GM23338 (cell line): ENCODE measurements around the gene C22orf39. TPM values are rescaled to one million over a fixed set of nuclear protein-coding genes. Genes with fewer than 3 reads are reported as not detected.

ENCODE experiments used
- ATAC-seq: fragments of 200-7000 bp; cut with Tn5 transposase; 3 replicates; pipeline ENCODE4 v1.9.1; 2020
- DNase-seq: peaks from one replicate; pipeline ENCODE4 v3.0.0-alpha.2; 2015; ENCODE audit warnings: low spot score
- H2AFZ ChIP-seq: fragments of 200-600 bp; sonication (generic); 2 replicates; pipeline ENCODE4 v1.8.0; 2016; ENCODE audit warnings: antibody characterized with exemption, mild to moderate bottlenecking, moderate library complexity
- H3F3A ChIP-seq: fragments of 200-600 bp; sonication (generic); replicated peaks from 2 replicates; pipeline ENCODE4 v1.8.0; 2017; ENCODE audit warnings: antibody characterized with exemption, mixed run types, low read depth
- H3K27ac ChIP-seq: fragments of 200-600 bp; sonication (generic); 2 replicates; pipeline ENCODE4 v1.6.1; 2016; ENCODE audit warnings: low read depth
- H3K27me3 ChIP-seq: fragments of 200-600 bp; sonication (generic); 2 replicates; pipeline ENCODE4 v1.8.0; 2016; ENCODE audit warnings: mild to moderate bottlenecking, mixed run types, moderate library complexity; ENCODE audit not compliant: insufficient read depth
- H3K36me3 ChIP-seq: fragments of 200-600 bp; sonication (generic); 2 replicates; pipeline ENCODE4 v1.8.0; 2016; ENCODE audit warnings: mild to moderate bottlenecking; ENCODE audit not compliant: insufficient read depth
- H3K4me1 ChIP-seq: fragments of 200-600 bp; sonication (generic); 2 replicates; pipeline ENCODE4 v1.8.0; 2016; ENCODE audit warnings: mild to moderate bottlenecking, moderate library complexity; ENCODE audit not compliant: insufficient read depth
- H3K4me2 ChIP-seq: fragments of 200-600 bp; sonication (generic); 2 replicates; pipeline ENCODE4 v1.7.1; 2017; ENCODE audit warnings: mixed run types
- H3K4me3 ChIP-seq: fragments of 200-600 bp; sonication (generic); 2 replicates; pipeline ENCODE4 v1.6.1; 2016; ENCODE audit warnings: mixed run types
- H3K79me2 ChIP-seq: fragments of 200-600 bp; sonication (generic); replicated peaks from 2 replicates; pipeline ENCODE4 v1.8.0; 2017; ENCODE audit warnings: mild to moderate bottlenecking; ENCODE audit not compliant: insufficient read depth
- H3K9me2 ChIP-seq: fragments of 200-600 bp; sonication (generic); 2 replicates; pipeline ENCODE4 v1.8.0; 2017; ENCODE audit not compliant: insufficient read depth
- H4K20me1 ChIP-seq: fragments of 200-600 bp; sonication (generic); replicated peaks from 2 replicates; pipeline ENCODE4 v1.8.0; 2017; ENCODE audit warnings: mild to moderate bottlenecking; ENCODE audit not compliant: insufficient read depth
- H3K27ac Mint-ChIP-seq: 2 replicates; pipeline ENCODE4 v1.8.0; 2020; ENCODE audit warnings: inconsistent platforms, mild to moderate bottlenecking, moderate library complexity, mixed read lengths
- H3K27me3 Mint-ChIP-seq: 3 replicates; pipeline ENCODE4 v1.8.0; 2022; ENCODE audit warnings: low read depth, mild to moderate bottlenecking, moderate library complexity, mixed read lengths, inconsistent platforms; ENCODE audit not compliant: insufficient read depth, poor library complexity
- H3K36me3 Mint-ChIP-seq: 3 replicates; pipeline ENCODE4 v1.8.0; 2021; ENCODE audit warnings: low read depth, mild to moderate bottlenecking, inconsistent platforms, moderate library complexity, mixed read lengths
- H3K4me1 Mint-ChIP-seq: 3 replicates; pipeline ENCODE4 v1.8.0; 2020; ENCODE audit warnings: mild to moderate bottlenecking, inconsistent platforms, mixed read lengths
- H3K4me3 Mint-ChIP-seq: 3 replicates; pipeline ENCODE4 v1.8.0; 2021; ENCODE audit warnings: moderate library complexity, mild to moderate bottlenecking, inconsistent platforms, mixed read lengths
- H3K9me3 Mint-ChIP-seq: 3 replicates; pipeline ENCODE4 v1.8.0; 2020; ENCODE audit warnings: moderate library complexity, mild to moderate bottlenecking, inconsistent platforms, mixed read lengths
- CTCF ChIP-seq, 2 experiments: fragments of 200-600 bp in 1 of 2; sonication (generic) in 1 of 2; conservative IDR thresholded peaks; 2 replicates each; pipeline versions ENCODE4 v1.5.1 to v1.6.1; 2016 to 2017; ENCODE audit warnings: antibody characterized with exemption in 2 of 2, low read depth in 2 of 2, mild to moderate bottlenecking in 2 of 2, moderate library complexity in 1 of 2
- ETS1 ChIP-seq: IDR thresholded peaks from 2 replicates; pipeline ENCODE4 v1.6.1; 2016; ENCODE audit warnings: antibody characterized with exemption
- EZH2 ChIP-seq: fragments of 200-600 bp; sonication (generic); IDR thresholded peaks from one replicate; pipeline ENCODE4 v1.8.0; 2017; ENCODE audit warnings: antibody characterized with exemption, mild to moderate bottlenecking, low read depth; ENCODE audit not compliant: unreplicated experiment
- EZH2phosphoT487 ChIP-seq: fragments of 200-600 bp; sonication (generic); IDR thresholded peaks from one replicate; pipeline ENCODE4 v1.8.1; 2018; ENCODE audit warnings: antibody characterized with exemption; ENCODE audit not compliant: unreplicated experiment
- JUNB ChIP-seq: IDR thresholded peaks from one replicate; pipeline ENCODE4 v1.6.1; 2016; ENCODE audit warnings: antibody characterized with exemption; ENCODE audit not compliant: unreplicated experiment
- NANOG ChIP-seq: IDR thresholded peaks from 2 replicates; pipeline ENCODE4 v1.6.1; 2016; ENCODE audit warnings: antibody characterized with exemption, borderline replicate concordance
- POLR2AphosphoS5 ChIP-seq: IDR thresholded peaks from 2 replicates; pipeline ENCODE4 v1.6.1; 2016; ENCODE audit warnings: antibody characterized with exemption, low read depth
- REST ChIP-seq: IDR thresholded peaks from one replicate; pipeline ENCODE4 v1.6.1; 2018; ENCODE audit warnings: antibody characterized with exemption; ENCODE audit not compliant: unreplicated experiment
- ZNF114 ChIP-seq: fragments of 250-450 bp; sonication (Bioruptor Pico); IDR thresholded peaks from 2 replicates; pipeline ENCODE4 v1.5.0; 2020; ENCODE audit warnings: mild to moderate bottlenecking, moderate library complexity
- ZNF331 ChIP-seq: fragments of 250-450 bp; sonication (Bioruptor Pico); IDR thresholded peaks from 2 replicates; pipeline ENCODE4 v1.5.0; 2020; ENCODE audit warnings: low read depth, mild to moderate bottlenecking, moderate library complexity
- polyA plus RNA-seq: library from polyadenylated mRNA; unstranded; fragments of >200 nt; fragmentation: Nextera tagmentation; extraction: Ambion mirVana; gene quantifications from 2 replicates; pipeline ENCODE4 v1.2.1, GENCODE V29; 2016
- total RNA-seq: library from RNA; depleted of rRNA; stranded (reverse); fragments of >200 nt; shearing (Covaris generic); gene quantifications from 2 replicates; pipeline ENCODE4 v1.2.3, GENCODE V29; 2014

Gene C22orf39
- total and polyA plus RNA-seq, 2 experiments from 2014 or later: 37.4 to 40.2 TPM

GRCh38 chr22:19395276-19395675 is 52.2 kb downstream of the C22orf39 start:
- Histone ChIP-seq H3K36me3 (peaks cover 29% of the 10 kb centered on the region), H3K9me2 (no peaks in the 10 kb centered on the region), H3F3A (no peaks in the 10 kb centered on the region), H2AFZ (no peak overlapping the region), H3K4me3 (no peak overlapping the region), H3K79me2 (0 out of 2 replicates have a peak, but pooled peaks cover 3% of the 10 kb centered on the region), H3K27ac (no peak overlapping the region), H3K4me1 (no peaks in the 10 kb centered on the region), H4K20me1 (no peaks in the 10 kb centered on the region; the same call in none of the 2 replicates), H3K4me2 (no peak overlapping the region), H3K27me3 (no peaks in the 10 kb centered on the region)
- Mint-ChIP-seq H3K36me3 (peaks cover 67% of the 10 kb centered on the region), H3K9me3 (no peaks in the 10 kb centered on the region), H3K4me1 (no peaks in the 10 kb centered on the region), H3K27me3 (peaks cover 2% of the 10 kb centered on the region), H3K4me3 (no peak overlapping the region), H3K27ac (no peak overlapping the region)
- ATAC-seq (no peak), DNase-seq (no peak)
- no peak for TF ChIP-seq ZNF114 (CRISPR knock-in tag)
- TF ChIP-seq NANOG: no peak
- no peak for TF ChIP-seq EZH2
- no peak for TF ChIP-seq ZNF331 (CRISPR knock-in tag)
- no peak for TF ChIP-seq CTCF (conservative IDR thresholded peaks at IDR 0.05; ENCODE audit: low read depth in 2 of 2)
- TF ChIP-seq REST: no peak
- no peak for TF ChIP-seq EZH2phosphoT487
- TF ChIP-seq JUNB: no peak
- no peak for TF ChIP-seq POLR2AphosphoS5
- no peak for TF ChIP-seq ETS1
